GM12891 (cell line): ENCODE measurements around the gene SENP3.

Source experiments
- POLR2AphosphoS5 ChIP-seq: IDR thresholded peaks from 2 replicates; pipeline ENCODE4 v1.6.1; 2011; ENCODE audit warnings: low read depth, low read length, control low read depth
- TAF1 ChIP-seq: IDR thresholded peaks from 2 replicates; pipeline ENCODE4 v1.6.1; 2011; ENCODE audit warnings: low read depth, low read length, control low read depth

GRCh38 chr17:7615265-7615747 lies 53.6 kb downstream of the SENP3 start:
- TF ChIP-seq POLR2AphosphoS5 = no peak
- no peak for TF ChIP-seq TAF1
